ENCODE measurements around the gene FAIM. TPM values are rescaled to one million over a fixed set of nuclear protein-coding genes. Genes with fewer than 3 reads are reported as not detected.
"Not testable (repeated sequence)": the region's sequence is repeated elsewhere in the genome, so short reads cannot be mapped to it uniquely, and the experiment has no call there.

Gene FAIM
- total RNA-seq, 1 donor from 2014 or later: 17.0 TPM

GRCh38 chr3:138569090-138569489 lies 39.5 kb upstream of the FAIM start:
- no peak for TF ChIP-seq CTCF (IDR thresholded peaks at IDR 0.05)
- Mint-ChIP-seq H3K9me3 (ENCODE audit: low read depth) (peaks cover 14% of the 10 kb centered on the region), H3K4me1 (ENCODE audit: low read depth) (no peaks in the 10 kb centered on the region), H3K36me3 (ENCODE audit: low read depth) (peaks cover 16% of the 10 kb centered on the region), H3K27ac (ENCODE audit: unreplicated experiment) (no peak overlapping the region), H3K27me3 (ENCODE audit: low read depth) (no peaks in the 10 kb centered on the region), H3K4me3 (ENCODE audit: unreplicated experiment) (no peak overlapping the region)
- no peak for DNase-seq (ENCODE audit: low spot score)

DNA sequence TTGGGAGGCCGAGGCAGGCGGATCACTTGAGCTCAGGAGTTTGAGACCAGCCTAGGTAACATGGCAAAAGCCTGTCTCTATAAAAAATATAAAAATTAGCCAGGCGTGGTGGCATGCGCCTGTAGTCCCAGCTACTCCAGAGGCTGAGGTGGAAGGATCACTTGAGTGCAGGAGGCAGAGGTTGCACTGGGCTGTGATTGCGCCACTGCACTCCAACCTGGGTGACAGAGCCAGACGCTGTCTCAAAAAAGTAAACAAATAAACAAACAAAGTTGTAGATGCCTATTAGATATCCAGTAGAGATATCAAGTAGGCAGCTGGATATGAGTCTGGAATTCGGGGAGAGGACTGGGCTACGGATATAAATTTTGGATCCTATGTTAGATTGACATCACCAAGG lies 38.9 kb upstream of the FAIM start:
- Mint-ChIP-seq H3K9me3 (ENCODE audit: low read depth) (peaks cover 14% of the 10 kb centered on the region), H3K36me3 (ENCODE audit: low read depth) (peaks cover 16% of the 10 kb centered on the region)
- not testable (repeated sequence) for H3K27me3 Mint-ChIP-seq (ENCODE audit: low read depth); H3K27ac Mint-ChIP-seq (ENCODE audit: unreplicated experiment); H3K4me1 Mint-ChIP-seq (ENCODE audit: low read depth); H3K4me3 Mint-ChIP-seq (ENCODE audit: unreplicated experiment); DNase-seq (ENCODE audit: low spot score)

DNA sequence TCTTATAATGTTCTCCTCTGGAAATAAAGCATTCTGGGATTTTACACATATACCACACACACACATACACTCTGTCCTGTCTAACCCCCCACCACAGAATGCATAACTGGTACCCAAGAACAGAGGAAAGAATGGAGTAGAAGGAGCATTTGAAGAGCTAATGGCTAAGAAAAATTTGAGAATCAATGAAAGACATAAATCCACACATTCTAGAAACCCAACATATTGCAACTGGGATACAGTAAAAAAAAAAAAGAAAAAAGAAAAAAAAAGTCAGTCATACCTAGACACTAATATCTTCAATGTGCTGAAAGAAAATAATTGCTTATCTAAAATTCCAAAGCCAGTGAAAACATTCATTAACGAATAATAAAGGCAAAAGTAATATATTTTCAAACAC lies 35.4 kb upstream of the FAIM start:
- no peak overlapping the region for H3K4me3 Mint-ChIP-seq (ENCODE audit: unreplicated experiment)
- H3K27ac Mint-ChIP-seq (ENCODE audit: unreplicated experiment): no peak overlapping the region
- no peak for DNase-seq (ENCODE audit: low spot score)
- H3K27me3 Mint-ChIP-seq (ENCODE audit: low read depth): no peaks in the 10 kb centered on the region
- H3K9me3 Mint-ChIP-seq (ENCODE audit: low read depth): peaks cover 31% of the 10 kb centered on the region
- H3K36me3 Mint-ChIP-seq (ENCODE audit: low read depth): peaks cover 25% of the 10 kb centered on the region
- no peaks in the 10 kb centered on the region for H3K4me1 Mint-ChIP-seq (ENCODE audit: low read depth)
- TF ChIP-seq CTCF (IDR thresholded peaks at IDR 0.05): no peak

GRCh38 chr3:138578141-138578540 lies 30.4 kb upstream of the FAIM start:
- Mint-ChIP-seq H3K4me3 (ENCODE audit: unreplicated experiment) (no peak overlapping the region), H3K9me3 (ENCODE audit: low read depth) (peaks cover 26% of the 10 kb centered on the region), H3K4me1 (ENCODE audit: low read depth) (no peaks in the 10 kb centered on the region), H3K36me3 (ENCODE audit: low read depth) (peaks cover 18% of the 10 kb centered on the region), H3K27ac (ENCODE audit: unreplicated experiment) (no peak overlapping the region), H3K27me3 (ENCODE audit: low read depth) (no peaks in the 10 kb centered on the region)
- TF ChIP-seq CTCF (IDR thresholded peaks at IDR 0.05): no peak
- DNase-seq (ENCODE audit: low spot score): no peak

- H3K27ac Mint-ChIP-seq (ENCODE audit: unreplicated experiment): no peak overlapping the region
- no peaks in the 10 kb centered on the region for H3K4me1 Mint-ChIP-seq (ENCODE audit: low read depth)
- DNase-seq (ENCODE audit: low spot score): no peak
- no peaks in the 10 kb centered on the region for H3K27me3 Mint-ChIP-seq (ENCODE audit: low read depth)
- peaks cover 20% of the 10 kb centered on the region for H3K9me3 Mint-ChIP-seq (ENCODE audit: low read depth)
- peaks cover 14% of the 10 kb centered on the region for H3K36me3 Mint-ChIP-seq (ENCODE audit: low read depth)
- no peak for TF ChIP-seq CTCF (IDR thresholded peaks at IDR 0.05)
- no peak overlapping the region for H3K4me3 Mint-ChIP-seq (ENCODE audit: unreplicated experiment)
Observed at GRCh38 chr3:138578961-138579574, 29.5 kb upstream of the FAIM start.

DNA sequence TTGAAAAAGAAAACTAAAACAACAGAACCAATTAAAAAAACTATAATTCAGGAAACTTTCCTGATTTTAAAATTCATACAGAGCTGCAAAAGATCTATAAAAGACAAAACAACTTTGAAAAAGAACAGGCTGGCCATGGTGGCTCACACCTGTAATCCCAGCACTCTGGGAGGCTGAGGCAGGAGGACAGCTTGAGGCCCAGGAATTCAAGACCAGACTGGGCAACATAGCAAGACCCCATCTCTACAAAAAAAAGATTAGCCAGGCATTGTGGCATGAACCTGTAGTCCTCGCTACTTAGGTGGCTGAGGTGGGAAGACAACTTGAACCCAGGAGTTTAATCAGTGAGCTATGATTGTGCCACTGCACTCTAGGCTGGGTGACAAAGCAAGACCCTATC lies 21.2 kb upstream of the FAIM start:
- no peak for DNase-seq (ENCODE audit: low spot score)
- H3K27me3 Mint-ChIP-seq (ENCODE audit: low read depth): no peaks in the 10 kb centered on the region
- no peak for TF ChIP-seq CTCF (IDR thresholded peaks at IDR 0.05)
- no peak overlapping the region for H3K27ac Mint-ChIP-seq (ENCODE audit: unreplicated experiment)
- no peak overlapping the region for H3K4me3 Mint-ChIP-seq (ENCODE audit: unreplicated experiment)
- H3K9me3 Mint-ChIP-seq (ENCODE audit: low read depth): peaks cover 9% of the 10 kb centered on the region
- peaks cover 5% of the 10 kb centered on the region for H3K36me3 Mint-ChIP-seq (ENCODE audit: low read depth)
- no peaks in the 10 kb centered on the region for H3K4me1 Mint-ChIP-seq (ENCODE audit: low read depth)

All from chondrocyte (in vitro differentiated cells).